ENCODE data around the gene GSAP.
"Not testable (repeated sequence)": the region's sequence is repeated elsewhere in the genome, so short reads cannot be mapped to it uniquely, and the experiment has no call there.

Gene GSAP

GRCh38 chr7:77415823-77416620 lies at the start of gene GSAP:
GSAP (minus strand) TSS chr7:77416349; CDS start chr7:77416321, 28 bp downstream.
- DNase-seq (ENCODE audit: low read depth): peak; percentile 65
- TF ChIP-seq, protein P1, sequence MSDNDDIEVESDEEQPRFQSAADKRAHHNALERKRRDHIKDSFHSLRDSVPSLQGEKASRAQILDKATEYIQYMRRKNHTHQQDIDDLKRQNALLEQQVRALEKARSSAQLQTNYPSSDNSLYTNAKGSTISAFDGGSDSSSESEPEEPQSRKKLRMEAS (IDR thresholded peaks at IDR 0.05; ENCODE audit: low read depth, low read length): no peak
- peak within 1 kb of the TSS; percentile 41 for H3K4me3 ChIP-seq (ENCODE audit: low read depth, low read length)

DNA sequence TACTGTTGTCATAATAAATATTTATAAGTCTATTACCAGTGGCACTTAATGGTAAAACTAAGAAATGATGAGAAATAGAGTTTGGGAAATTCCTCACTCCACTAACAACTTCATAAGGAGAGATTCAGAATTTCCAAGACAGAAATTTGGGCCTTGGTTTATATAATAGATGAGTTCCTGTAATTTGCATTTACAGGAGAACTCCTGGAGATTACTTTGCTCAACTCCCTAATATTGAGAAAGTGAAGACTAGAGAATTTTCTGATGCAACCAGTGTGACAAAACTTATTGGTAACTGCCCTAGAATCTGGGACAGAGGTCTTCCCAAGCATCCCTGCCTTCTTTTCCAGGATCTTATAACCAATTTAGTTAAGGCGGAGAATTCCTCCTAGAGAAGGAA lies 49.1 kb upstream of the GSAP start:
- H3K4me3 ChIP-seq (ENCODE audit: low read depth, low read length): no peak overlapping the region
- TF ChIP-seq CTCF (IDR thresholded peaks at IDR 0.05; ENCODE audit: low read depth, low read length): no peak
- DNase-seq (ENCODE audit: low read depth): no peak

DNA sequence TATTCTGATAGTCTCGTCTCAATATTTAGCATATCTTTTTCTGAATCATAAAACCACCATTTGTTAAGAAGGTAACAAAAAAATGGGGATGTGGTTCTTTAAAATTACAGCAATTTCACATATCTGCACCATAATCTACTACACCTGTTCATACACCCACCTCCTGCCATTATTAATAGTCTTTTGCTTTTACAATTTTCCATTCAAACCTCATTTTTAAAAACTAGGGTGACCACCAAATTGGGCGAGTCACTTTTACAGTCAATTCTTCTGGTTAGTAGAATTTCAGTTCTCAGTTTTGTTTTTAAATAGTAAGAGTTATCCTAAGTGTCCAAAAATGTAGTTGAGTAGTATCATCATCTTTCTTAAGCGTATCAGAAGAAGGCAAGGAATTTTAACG lies 48.4 kb upstream of the GSAP start:
- H3K4me3 ChIP-seq (ENCODE audit: low read depth, low read length): no peak overlapping the region
- no peak for DNase-seq (ENCODE audit: low read depth)
- TF ChIP-seq, protein P1 (IDR thresholded peaks at IDR 0.05; ENCODE audit: low read depth, low read length): no peak
- TF ChIP-seq MYC (IDR thresholded peaks at IDR 0.05; ENCODE audit: low read depth, low read length) (no peak), CTCF (IDR thresholded peaks at IDR 0.05; ENCODE audit: low read depth, low read length) (no peak), POLR2A (IDR thresholded peaks at IDR 0.05; ENCODE audit: extremely low read depth, insufficient read length) (no peak)

DNA sequence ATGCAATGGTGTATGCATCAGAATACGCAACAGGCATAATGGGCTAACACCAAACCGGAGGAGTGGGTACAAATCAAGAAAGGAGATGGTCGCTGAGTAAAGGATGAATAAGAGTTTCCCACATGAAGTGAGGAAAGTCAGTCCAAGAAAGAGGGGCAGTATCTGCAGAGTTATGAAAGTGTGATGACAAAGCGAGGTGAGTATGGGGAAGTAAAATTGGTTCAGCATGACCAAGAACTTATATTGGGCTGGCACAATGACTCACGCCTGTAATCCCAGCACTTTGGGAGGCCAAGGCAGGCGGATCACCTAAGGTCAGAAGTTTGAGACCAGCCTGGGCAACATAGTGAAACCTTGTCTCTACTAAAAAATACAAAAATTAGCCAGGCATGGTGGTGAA lies 47.5 kb upstream of the GSAP start:
- DNase-seq (ENCODE audit: low read depth): peak; percentile 91
- H3K4me3 ChIP-seq (ENCODE audit: low read depth, low read length): not testable (repeated sequence)

DNA sequence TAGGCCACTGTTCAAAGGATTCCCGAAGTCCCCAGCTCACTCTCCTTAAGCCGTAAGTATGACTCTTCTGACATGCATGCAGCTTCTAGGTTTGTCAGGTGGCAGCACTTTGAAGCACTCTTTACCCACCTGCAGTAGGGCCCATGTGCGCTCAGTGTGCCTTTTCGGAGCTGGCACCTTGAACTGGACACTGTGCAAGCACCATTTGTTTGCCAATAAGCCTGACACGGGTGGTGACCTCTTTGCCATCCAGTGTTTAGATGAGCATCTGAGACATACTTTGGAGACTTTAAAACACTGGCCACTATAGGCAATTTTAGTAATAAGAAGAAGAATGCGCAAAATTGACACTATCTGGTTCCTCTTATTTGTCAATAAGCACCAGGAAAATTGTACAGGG lies 45.7 kb upstream of the GSAP start:
- TF ChIP-seq, protein P1 (IDR thresholded peaks at IDR 0.05; ENCODE audit: low read depth, low read length): no peak
- TF ChIP-seq MYC (IDR thresholded peaks at IDR 0.05; ENCODE audit: low read depth, low read length) (no peak), CTCF (IDR thresholded peaks at IDR 0.05; ENCODE audit: low read depth, low read length) (no peak), POLR2A (IDR thresholded peaks at IDR 0.05; ENCODE audit: extremely low read depth, insufficient read length) (no peak)
- DNase-seq (ENCODE audit: low read depth): no peak

DNA sequence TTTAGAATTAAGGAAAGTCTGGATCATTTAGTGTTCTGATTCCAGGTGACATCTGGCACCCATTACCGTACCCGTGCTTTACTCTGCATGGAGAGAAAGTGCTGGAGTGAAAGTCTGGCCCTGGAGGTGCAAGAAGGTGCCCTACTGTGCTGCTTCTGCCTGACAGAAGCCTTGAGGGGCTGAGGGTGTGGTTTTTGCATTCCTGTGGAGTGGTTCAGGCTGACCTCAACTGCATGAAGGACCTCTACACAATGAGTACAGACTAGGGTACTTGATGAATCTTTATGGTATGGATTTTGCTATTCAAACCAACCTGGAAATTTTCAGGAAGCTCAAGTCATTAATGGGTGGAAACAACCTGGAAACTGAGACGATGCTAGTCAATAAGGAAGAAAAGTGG lies 45.1 kb upstream of the GSAP start:
- no peak for DNase-seq (ENCODE audit: low read depth)
- TF ChIP-seq, protein P1 (IDR thresholded peaks at IDR 0.05; ENCODE audit: low read depth, low read length): no peak
- TF ChIP-seq MYC (IDR thresholded peaks at IDR 0.05; ENCODE audit: low read depth, low read length) (no peak), POLR2A (IDR thresholded peaks at IDR 0.05; ENCODE audit: extremely low read depth, insufficient read length) (no peak), CTCF (IDR thresholded peaks at IDR 0.05; ENCODE audit: low read depth, low read length) (no peak)
- H3K4me3 ChIP-seq (ENCODE audit: low read depth, low read length): no peak overlapping the region

More for the DNA sequence above, 45.7 kb upstream of the GSAP start:
- no peak overlapping the region for H3K4me3 ChIP-seq (ENCODE audit: low read depth, low read length)

- TF ChIP-seq MYC (IDR thresholded peaks at IDR 0.05; ENCODE audit: low read depth, low read length) (no peak), POLR2A (IDR thresholded peaks at IDR 0.05; ENCODE audit: extremely low read depth, insufficient read length) (no peak), CTCF (IDR thresholded peaks at IDR 0.05; ENCODE audit: low read depth, low read length) (no peak)
- TF ChIP-seq, protein P1 (IDR thresholded peaks at IDR 0.05; ENCODE audit: low read depth, low read length): no peak
- H3K4me3 ChIP-seq (ENCODE audit: low read depth, low read length): no peak overlapping the region
- DNase-seq (ENCODE audit: low read depth): peak; percentile 28
Measured at GRCh38 chr7:77460057-77460486, 43.9 kb upstream of the GSAP start.
